Right cardiac atrium (tissue), 5 donors: ENCODE data around the gene SLC35A4. TPM values are rescaled to one million over a fixed set of nuclear protein-coding genes. Genes with fewer than 3 reads are reported as not detected.

Experiments
- ATAC-seq, 2 donors: fragments of 200-7000 bp; cut with Tn5 transposase; one replicate each; pipeline versions ENCODE4 v1.8.0 to v1.9.1; 2020; ENCODE audit warnings: moderate library complexity in 2 of 2, mild to moderate bottlenecking in 1 of 2
- DNase-seq, 3 donors: peaks; one replicate each; pipeline ENCODE4 v3.0.0-alpha.2; 2020
- H3K27ac ChIP-seq: one replicate; pipeline ENCODE4 v1.5.1; 2013; ENCODE audit warnings: mild to moderate bottlenecking, low read length, control low read depth, moderate library complexity
- H3K27me3 ChIP-seq: one replicate; pipeline ENCODE4 v1.6.1; 2013; ENCODE audit not compliant: control insufficient read depth, insufficient read depth
- H3K4me1 ChIP-seq: one replicate; pipeline ENCODE4 v1.6.1; 2013; ENCODE audit warnings: low read length; ENCODE audit not compliant: control insufficient read depth, insufficient read depth
- H3K4me3 ChIP-seq: one replicate; pipeline ENCODE4 v1.5.1; 2013; ENCODE audit warnings: low read length, control low read depth
- H3K9me3 ChIP-seq: one replicate; pipeline ENCODE4 v1.6.1; 2013; ENCODE audit warnings: low read length; ENCODE audit not compliant: control insufficient read depth
- WGBS: extraction: QIAGEN DNeasy Blood & Tissue Kit; methylation state at CpG from one replicate; pipeline ENCODE4 v1.1.7; 2013; 5-methylcytosine and 5-hydroxymethylcytosine counted together
- intact Hi-C, 4 donors: fragments of 100-400 bp; cut with DNase I; formaldehyde crosslinking; loops; one replicate each; pipeline versions ENCODE4 v1.11.0 to v1.14.0; 2022 to 2023
- microRNA-seq, 2 donors: library from miRNA; unstranded; fragments of <30 nt; microRNA quantifications; one replicate each; pipeline ENCODE4 v1.2.0, GENCODE V29; 2020 to 2021
- polyA plus RNA-seq: library from polyadenylated mRNA; stranded (reverse); fragments of 200-250 nt; gene quantifications from one replicate; pipeline ENCODE4 v1.2.3, GENCODE V29; 2013
- total RNA-seq, 4 donors: library from RNA; stranded (reverse); fragmentation: NEBNext Ultra II Directional; extraction: Animal tissue kit (Norgen Biotek cat#: 25700); gene quantifications; one replicate each; pipeline ENCODE4 v1.2.1, GENCODE V29; 2021
- donor health status: healthy with polysubstance abuse.
- donor health status: DM: no; HTN: yes; CAD: no.
- donor health status: DM: no; HTN: no; CAD: no.
- donor health status: DM: no; HTN: yes; CAD: no; lungs with severe emphysema.
- donor health status: DM: yes; HTN: yes; CAD: no.

Gene SLC35A4
- total and polyA plus RNA-seq, 5 donors = 44.6 to 77.3 (median 70.0) TPM

DNA sequence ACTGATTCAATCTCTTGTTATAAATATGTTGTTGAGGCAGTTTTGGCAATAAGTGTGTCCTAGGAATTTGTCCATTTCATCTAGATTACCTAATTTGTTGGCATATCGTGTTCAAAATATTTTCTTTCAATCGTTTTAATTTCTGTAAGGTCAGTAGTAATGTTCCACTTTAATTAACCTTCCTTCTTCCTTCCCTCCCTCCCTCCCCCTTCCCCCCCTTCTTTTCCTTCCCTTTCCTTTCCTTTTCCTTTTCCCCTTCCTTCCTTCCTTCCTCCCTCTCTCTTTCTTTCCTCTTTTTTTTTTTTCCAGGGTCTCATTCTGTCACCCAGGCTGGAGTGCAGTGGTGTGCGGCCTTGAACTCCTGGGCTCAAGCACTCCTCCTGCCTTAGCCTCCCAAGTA is 41.3 kb downstream of the SLC35A4 start:
- H3K9me3 ChIP-seq = no peaks in the 10 kb centered on the region
- no peak for DNase-seq
- WGBS = 77% methylated on average over 3 of the region's 3 CpGs
- intact Hi-C loops = no loop called here
- H3K27ac ChIP-seq = no peak overlapping the region
- no peak for ATAC-seq
- no peaks in the 10 kb centered on the region for H3K4me1 ChIP-seq
- no peaks in the 10 kb centered on the region for H3K27me3 ChIP-seq
- H3K4me3 ChIP-seq = no peak overlapping the region

DNA sequence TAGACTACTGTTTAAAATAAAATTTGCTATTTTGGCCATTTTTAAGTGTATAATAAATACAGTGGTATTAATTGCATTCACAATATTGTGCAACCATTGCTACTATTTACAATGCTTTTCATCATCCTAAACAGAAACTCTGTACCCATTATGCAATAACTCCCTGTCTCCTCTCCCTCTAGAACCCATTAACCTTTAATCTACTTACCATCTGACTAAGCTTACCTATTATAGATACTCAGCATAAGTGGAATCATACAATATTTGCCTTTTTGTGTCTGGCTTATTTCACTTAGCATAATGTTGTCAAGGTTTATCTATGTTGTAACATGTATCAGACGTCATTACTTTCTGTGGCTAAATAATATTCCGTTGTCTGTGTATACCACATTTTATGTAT is 42.4 kb downstream of the SLC35A4 start:
- no peaks in the 10 kb centered on the region for H3K9me3 ChIP-seq
- H3K4me3 ChIP-seq = no peak overlapping the region
- WGBS = 73% methylated on average over 2 of the region's 2 CpGs

DNA sequence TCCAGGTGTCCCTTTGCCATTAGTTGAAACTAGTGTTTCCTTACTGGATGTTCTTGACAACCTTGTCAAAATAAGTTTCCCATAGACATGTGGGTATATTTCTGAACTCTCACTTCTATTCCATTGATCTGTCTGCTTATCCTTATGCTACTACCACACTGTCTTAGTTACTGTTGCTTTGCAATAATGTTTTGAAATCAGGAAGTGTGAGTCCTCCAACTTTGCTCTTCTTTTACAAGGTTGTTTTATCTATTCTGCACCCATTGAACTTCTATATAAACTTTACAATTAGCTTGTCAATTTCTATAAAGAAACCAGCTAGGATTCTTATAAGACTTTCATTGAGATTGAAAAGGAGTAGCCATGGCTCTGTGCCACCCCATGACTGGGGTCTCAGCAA is 44.1 kb downstream of the SLC35A4 start:
- Histone ChIP-seq H3K27me3 (no peaks in the 10 kb centered on the region), H3K9me3 (no peaks in the 10 kb centered on the region), H3K4me3 (no peak overlapping the region), H3K4me1 (no peaks in the 10 kb centered on the region), H3K27ac (peak overlapping the region; percentile 72)
- intact Hi-C loops = no loop called here
- no peak for ATAC-seq
- DNase-seq = no peak

More for the DNA sequence above, 42.4 kb downstream of the SLC35A4 start:
- intact Hi-C loops = no loop called here
- no peaks in the 10 kb centered on the region for H3K27me3 ChIP-seq
- ATAC-seq (no peak), DNase-seq (no peak)
- no peaks in the 10 kb centered on the region for H3K4me1 ChIP-seq
- no peak overlapping the region for H3K27ac ChIP-seq

DNA sequence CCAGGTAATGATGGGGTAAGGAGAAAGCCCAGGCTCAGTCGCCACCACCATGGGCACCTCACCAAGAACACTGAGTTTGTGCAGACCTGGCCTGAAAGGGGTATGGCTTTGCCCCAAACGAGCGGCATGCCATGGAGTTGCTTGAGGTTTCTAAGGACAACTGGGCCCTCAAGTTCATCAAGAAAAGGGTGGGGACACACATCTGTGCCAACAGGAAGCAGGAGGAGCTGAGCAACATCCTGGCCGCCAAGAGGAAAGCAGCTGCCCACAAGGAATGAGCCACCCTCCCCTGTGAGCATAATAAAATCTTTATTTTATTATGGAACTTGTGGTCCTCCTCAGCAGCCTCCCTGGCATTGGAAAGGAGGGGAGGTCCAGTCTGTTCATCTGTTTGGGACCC is 44.5 kb downstream of the SLC35A4 start:
- H3K27ac ChIP-seq = peak overlapping the region; percentile 72
- DNase-seq (peak; percentile 49 to 77 (median 73)), ATAC-seq (peak; percentile 80 to 82)
- no peaks in the 10 kb centered on the region for H3K9me3 ChIP-seq
- H3K27me3 ChIP-seq = no peaks in the 10 kb centered on the region
- H3K4me1 ChIP-seq = no peaks in the 10 kb centered on the region
- intact Hi-C loops = no loop called here
- 61% methylated on average over 4 of the region's 4 CpGs for WGBS
- H3K4me3 ChIP-seq = no peak overlapping the region

DNA sequence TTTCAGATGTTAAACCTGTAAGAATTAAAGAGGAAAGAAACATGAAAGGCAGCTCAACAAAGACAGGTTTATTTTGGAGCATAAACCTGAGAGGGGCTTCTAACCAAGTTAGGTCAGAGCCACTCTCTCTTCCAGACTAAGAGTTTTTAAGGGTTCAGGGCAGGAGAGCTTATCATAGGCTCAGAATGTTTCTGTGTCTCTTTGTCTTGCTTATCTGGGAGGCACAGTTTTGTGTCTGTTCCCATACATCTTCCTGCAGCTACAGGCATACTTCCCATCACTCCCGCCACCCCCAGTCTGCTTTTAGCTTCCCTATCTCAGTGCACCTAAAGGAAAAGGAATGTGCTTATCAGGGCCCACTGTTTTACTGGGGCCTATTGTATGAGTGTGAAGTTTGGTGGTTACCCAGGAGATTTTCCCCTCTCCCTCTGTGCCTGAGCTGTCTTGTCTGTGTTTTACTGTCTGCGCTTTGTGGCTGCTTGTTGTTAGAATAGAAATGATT is 46.4 kb downstream of the SLC35A4 start:
- DNase-seq (peak in 1 of 3 donors; percentile 54), ATAC-seq (peak; percentile 23 to 62)
- Histone ChIP-seq H3K4me1 (no peaks in the 10 kb centered on the region), H3K27ac (no peak overlapping the region), H3K9me3 (no peaks in the 10 kb centered on the region), H3K27me3 (no peaks in the 10 kb centered on the region), H3K4me3 (no peak overlapping the region)
- intact Hi-C loops = no loop called here
- WGBS = 51% methylated on average over 2 of the region's 2 CpGs

Small RNAs within 50 kb of the gene (microRNA-seq; reads per million reads assigned to microRNA genes)
- gene MIR6831 = 0 reads per million in 2 donors

Other genes starting within 250 kb of the SLC35A4 start
- gene HBEGF, start 218.2 kb upstream of the SLC35A4 start, total RNA-seq = 10 to 100 TPM; 17.6 to 26.8 (median 19.5) TPM
- gene HBEGF, start 218.2 kb upstream of the SLC35A4 start, polyA plus RNA-seq = 31.0 TPM
- gene SLC4A9, start 204.6 kb upstream of the SLC35A4 start, total RNA-seq = under 1 TPM in 2 of 4 donors, not detected in 2; 0.25 to 0.26 TPM
- 0.05 TPM for gene SLC4A9, start 204.6 kb upstream of the SLC35A4 start, polyA plus RNA-seq
- gene ANKHD1, start 163.0 kb upstream of the SLC35A4 start, total RNA-seq = 10 to 100 TPM; 59.8 to 69.1 (median 62.4) TPM
- gene ANKHD1, start 163.0 kb upstream of the SLC35A4 start, polyA plus RNA-seq = 36.1 TPM
- 10 to 100 TPM; 11.2 to 24.0 (median 13.2) TPM for gene EIF4EBP3, start 17.2 kb upstream of the SLC35A4 start, total RNA-seq
- gene EIF4EBP3, start 17.2 kb upstream of the SLC35A4 start, polyA plus RNA-seq = 24.6 TPM
- gene SRA1, start 7.4 kb upstream of the SLC35A4 start, total RNA-seq = 10 to 100 TPM; 25.9 to 32.7 (median 28.2) TPM
- 31.1 TPM for gene SRA1, start 7.4 kb upstream of the SLC35A4 start, polyA plus RNA-seq
- 10 to 100 TPM; 13.2 to 19.2 (median 16.0) TPM for gene APBB3, start 230 bp upstream of the SLC35A4 start, total RNA-seq
- 16.7 TPM for gene APBB3, start 230 bp upstream of the SLC35A4 start, polyA plus RNA-seq
- 10 to 100 TPM; 52.8 to 99.0 (median 68.0) TPM for gene CD14, start 68.3 kb downstream of the SLC35A4 start, total RNA-seq
- 25.1 TPM for gene CD14, start 68.3 kb downstream of the SLC35A4 start, polyA plus RNA-seq
- 1 to 10 TPM; 4.3 to 5.0 (median 4.8) TPM for gene TMCO6, start 74.6 kb downstream of the SLC35A4 start, total RNA-seq
- gene TMCO6, start 74.6 kb downstream of the SLC35A4 start, polyA plus RNA-seq = 4.6 TPM
- gene NDUFA2, start 82.8 kb downstream of the SLC35A4 start, total RNA-seq = 100 to 1,000 TPM in 3 of 4 donors, 10 to 100 TPM in 1; 96.8 to 130 (median 106) TPM
- gene NDUFA2, start 82.8 kb downstream of the SLC35A4 start, polyA plus RNA-seq = 334 TPM
- 10 to 100 TPM; 68.2 to 77.6 (median 69.9) TPM for gene IK, start 83.0 kb downstream of the SLC35A4 start, total RNA-seq
- gene IK, start 83.0 kb downstream of the SLC35A4 start, polyA plus RNA-seq = 62.4 TPM
- gene WDR55, start 100.1 kb downstream of the SLC35A4 start, total RNA-seq = 10 to 100 TPM; 10.0 to 13.8 (median 12.5) TPM
- gene WDR55, start 100.1 kb downstream of the SLC35A4 start, polyA plus RNA-seq = 11.2 TPM
- gene DND1, start 108.7 kb downstream of the SLC35A4 start, total RNA-seq = under 1 TPM in 3 of 4 donors, not detected in 1; 0.23 to 0.58 (median 0.41) TPM
- gene DND1, start 108.7 kb downstream of the SLC35A4 start, polyA plus RNA-seq = 0.54 TPM
- gene HARS1, start 126.5 kb downstream of the SLC35A4 start, total RNA-seq = 10 to 100 TPM; 42.9 to 49.6 (median 45.7) TPM
- 44.5 TPM for gene HARS1, start 126.5 kb downstream of the SLC35A4 start, polyA plus RNA-seq
- 10 to 100 TPM; 16.5 to 24.7 (median 21.6) TPM for gene HARS2, start 126.6 kb downstream of the SLC35A4 start, total RNA-seq
- gene HARS2, start 126.6 kb downstream of the SLC35A4 start, polyA plus RNA-seq = 17.0 TPM
- 10 to 100 TPM; 31.3 to 36.3 (median 33.7) TPM for gene ZMAT2, start 135.6 kb downstream of the SLC35A4 start, total RNA-seq
- 52.2 TPM for gene ZMAT2, start 135.6 kb downstream of the SLC35A4 start, polyA plus RNA-seq
- gene PCDHA1, start 221.3 kb downstream of the SLC35A4 start, total RNA-seq = not detected
- gene PCDHA1, start 221.3 kb downstream of the SLC35A4 start, polyA plus RNA-seq = not detected
- gene PCDHA2, start 230.0 kb downstream of the SLC35A4 start, total RNA-seq = under 1 TPM in 1 of 4 donors, not detected in 3; 0.08 TPM
- not detected for gene PCDHA2, start 230.0 kb downstream of the SLC35A4 start, polyA plus RNA-seq
- gene PCDHA3, start 236.2 kb downstream of the SLC35A4 start, total RNA-seq = under 1 TPM; 0.20 to 0.40 (median 0.27) TPM
- 0.07 TPM for gene PCDHA3, start 236.2 kb downstream of the SLC35A4 start, polyA plus RNA-seq
- under 1 TPM in 3 of 4 donors, not detected in 1; 0.14 to 0.21 (median 0.14) TPM for gene PCDHA4, start 242.2 kb downstream of the SLC35A4 start, total RNA-seq
- 0.02 TPM for gene PCDHA4, start 242.2 kb downstream of the SLC35A4 start, polyA plus RNA-seq